Measurements from ENCODE around the gene ZNF862. TPM values are rescaled to one million over a fixed set of nuclear protein-coding genes. Genes with fewer than 3 reads are reported as not detected.
A peak's percentile ranks its signal among the peaks of the same experiment; 100 is the strongest.

Gene ZNF862
- total and polyA plus RNA-seq, 2 donors (not counting 1 experiment from before 2014, with no cell fraction given): 24.1 to 33.0 TPM

GRCh38 chr7:149865437-149865836 is 27.3 kb downstream of the ZNF862 start:
- 6% methylated on average over 3 of the region's 7 CpGs for WGBS (ENCODE audit: insufficient coverage)
- no peaks in the 10 kb centered on the region for H3K9me3 ChIP-seq (ENCODE audit: control extremely low read depth in 1 of 3, control insufficient read depth in 2 of 3, insufficient read depth in 1 of 3, low read length in 2 of 3)
- H3K27ac ChIP-seq (ENCODE audit: low read length in 2 of 2): peak overlapping the region in 1 of 2 donors; percentile 34
- Mint-ChIP-seq H3K27ac (no peak overlapping the region), H3K9me3 (ENCODE audit: insufficient read depth) (no peaks in the 10 kb centered on the region), H3K27me3 (no peaks in the 10 kb centered on the region), H3K4me3 (no peak overlapping the region), H3K4me1 (peaks cover 16% of the 10 kb centered on the region)
- H3K36me3 ChIP-seq (replicated peaks in 1 of 2; ENCODE audit: control extremely low read depth in 1 of 2, control insufficient read depth in 1 of 2, extremely low read depth in 1 of 2, insufficient read depth in 2 of 2, low read length in 1 of 2): peaks cover 0 to 18% of the 10 kb centered on the region in 2 experiments
- H2AFZ ChIP-seq (ENCODE audit: insufficient read depth, low read depth, low read length, poor library complexity, severe bottlenecking): peak overlapping the region; percentile 47
- intact Hi-C loops (cut with micrococcal nuclease): no loop called here
- H3K27me3 ChIP-seq (replicated peaks in 1 of 4; ENCODE audit: control extremely low read depth in 1 of 4, control insufficient read depth in 3 of 4, insufficient read depth in 4 of 4, low read length in 3 of 4): no peaks in the 10 kb centered on the region
- DNase-seq (no peak), ATAC-seq (ENCODE audit: low read depth) (no peak)
- POLR2A ChIA-PET: no interaction called here
- H3K4me1 ChIP-seq (ENCODE audit: control insufficient read depth in 2 of 2, insufficient read depth in 2 of 2, low read length in 2 of 2): peaks cover 31 to 37% of the 10 kb centered on the region in 2 donors
- TF ChIP-seq EZH2 (IDR thresholded peaks at IDR 0.05; ENCODE audit: borderline replicate concordance, insufficient read depth, low read depth, low read length, poor library complexity, severe bottlenecking): no peak
- TF ChIP-seq CTCF (IDR thresholded peaks at IDR 0.05): no peak
- H3K9ac ChIP-seq (ENCODE audit: low read length): no peak overlapping the region
- no peak overlapping the region for H3K4me2 ChIP-seq (replicated peaks; ENCODE audit: low read depth, low read length, poor library complexity, severe bottlenecking)
- H3K79me2 ChIP-seq (ENCODE audit: control insufficient read depth, insufficient read depth, low read length): no peaks in the 10 kb centered on the region
- CTCF ChIA-PET: interaction anchor here (1.1 kb wide), 1 partner anchor 27 kb away, joined by 3 read pairs; the partner anchor contains the start of gene ZNF862
- H3K4me3 ChIP-seq (ENCODE audit: control extremely low read depth in 1 of 5, extremely low read depth in 1 of 5, insufficient read depth in 1 of 5, low read depth in 2 of 5, low read length in 4 of 5): no peak overlapping the region
- H4K20me1 ChIP-seq (ENCODE audit: control insufficient read depth, insufficient read depth, low read length, poor library complexity, severe bottlenecking): no peaks in the 10 kb centered on the region

GRCh38 chr7:149866139-149866778 is 28.1 kb downstream of the ZNF862 start:
- H3K27ac ChIP-seq (ENCODE audit: low read length in 2 of 2): no peak overlapping the region

More at GRCh38 chr7:149866139-149866778, 28.1 kb downstream of the ZNF862 start:
- no peak overlapping the region for H3K27ac Mint-ChIP-seq
- ChIA-PET CTCF (no interaction called here), POLR2A (no interaction called here)
- 75% methylated on average over 8 of the region's 16 CpGs for WGBS (ENCODE audit: insufficient coverage)
- H3K9ac ChIP-seq (ENCODE audit: low read length): no peak overlapping the region
- DNase-seq (no peak), ATAC-seq (ENCODE audit: low read depth) (no peak)
- H3K4me3 ChIP-seq (ENCODE audit: control extremely low read depth in 1 of 5, extremely low read depth in 1 of 5, insufficient read depth in 1 of 5, low read depth in 2 of 5, low read length in 4 of 5): no peak overlapping the region
- H3K27me3 Mint-ChIP-seq: no peaks in the 10 kb centered on the region
- H3K9me3 ChIP-seq (ENCODE audit: control extremely low read depth in 1 of 3, control insufficient read depth in 2 of 3, insufficient read depth in 1 of 3, low read length in 2 of 3): no peaks in the 10 kb centered on the region
- no peak overlapping the region for H3K4me3 Mint-ChIP-seq
- H3K36me3 ChIP-seq (replicated peaks in 1 of 2; ENCODE audit: control extremely low read depth in 1 of 2, control insufficient read depth in 1 of 2, extremely low read depth in 1 of 2, insufficient read depth in 2 of 2, low read length in 1 of 2): peaks cover 0 to 11% of the 10 kb centered on the region in 2 experiments
- no peaks in the 10 kb centered on the region for H3K79me2 ChIP-seq (ENCODE audit: control insufficient read depth, insufficient read depth, low read length)
- no peak for TF ChIP-seq CTCF (IDR thresholded peaks at IDR 0.05)
- no peak for TF ChIP-seq EZH2 (IDR thresholded peaks at IDR 0.05; ENCODE audit: borderline replicate concordance, insufficient read depth, low read depth, low read length, poor library complexity, severe bottlenecking)
- intact Hi-C loops (cut with micrococcal nuclease): no loop called here
- H3K4me1 Mint-ChIP-seq: peaks cover 16% of the 10 kb centered on the region
- H3K4me1 ChIP-seq (ENCODE audit: control insufficient read depth in 2 of 2, insufficient read depth in 2 of 2, low read length in 2 of 2): peaks cover 33 to 37% of the 10 kb centered on the region in 2 donors
- no peak overlapping the region for H2AFZ ChIP-seq (ENCODE audit: insufficient read depth, low read depth, low read length, poor library complexity, severe bottlenecking)
- H3K9me3 Mint-ChIP-seq (ENCODE audit: insufficient read depth): no peaks in the 10 kb centered on the region
- H3K27me3 ChIP-seq (replicated peaks in 1 of 4; ENCODE audit: control extremely low read depth in 1 of 4, control insufficient read depth in 3 of 4, insufficient read depth in 4 of 4, low read length in 3 of 4): no peaks in the 10 kb centered on the region
- peak overlapping the region; percentile 19 for H3K4me2 ChIP-seq (replicated peaks; ENCODE audit: low read depth, low read length, poor library complexity, severe bottlenecking)
- H4K20me1 ChIP-seq (ENCODE audit: control insufficient read depth, insufficient read depth, low read length, poor library complexity, severe bottlenecking): no peaks in the 10 kb centered on the region
